GM19238 (cell line): Measurements from ENCODE around the gene FIP1L1.

Experiments used
- DNase-seq: peaks from one replicate; pipeline ENCODE4 v3.0.0; 2011; ENCODE audit warnings: low spot score; ENCODE audit not compliant: insufficient read length

Gene FIP1L1

GRCh38 chr4:53499791-53500190 lies 122.3 kb downstream of the FIP1L1 start:
- no peak for DNase-seq

DNA sequence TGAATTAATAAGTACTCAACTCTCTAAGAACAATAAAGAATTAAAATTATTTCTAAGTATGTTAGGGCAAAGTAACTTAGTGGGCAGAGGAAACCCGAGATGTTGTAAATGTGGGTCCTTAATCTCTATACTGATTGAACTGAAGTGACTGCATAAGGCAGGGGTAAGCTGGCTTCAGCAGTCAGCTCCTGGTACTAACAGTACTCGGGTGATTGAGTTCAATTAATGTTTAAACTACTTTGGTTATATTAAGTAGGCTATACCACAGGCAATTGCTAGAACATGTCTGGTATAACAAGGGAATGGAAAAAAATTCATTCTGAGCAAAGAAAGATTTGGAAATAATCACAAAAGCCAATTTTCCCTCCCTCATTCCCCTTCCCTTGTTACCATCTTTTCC lies 123.1 kb downstream of the FIP1L1 start:
- DNase-seq, result no peak

- DNase-seq, result no peak
Observed at GRCh38 chr4:53501561-53501960, 124.1 kb downstream of the FIP1L1 start.

DNA sequence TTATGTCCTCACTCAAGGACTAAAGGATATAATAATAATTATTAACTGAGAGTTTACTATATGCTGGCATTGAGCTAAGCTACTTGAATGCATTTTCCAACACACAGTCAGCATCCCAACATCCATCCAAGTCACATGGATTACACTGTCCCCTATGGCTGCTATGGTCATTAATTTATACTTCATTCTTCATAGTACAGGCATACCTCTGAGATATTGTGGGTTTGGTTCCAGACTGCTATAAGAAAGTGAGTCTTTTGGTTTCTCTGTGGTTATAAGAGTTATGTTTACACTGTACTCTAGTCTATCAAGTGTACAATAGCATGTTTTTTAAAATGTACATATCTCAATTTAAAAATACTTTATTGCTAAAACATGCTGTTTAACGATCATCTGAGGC lies 124.7 kb downstream of the FIP1L1 start:
- DNase-seq, result no peak

- DNase-seq, result no peak
Observed at GRCh38 chr4:53505947-53506346, 128.5 kb downstream of the FIP1L1 start.

DNA sequence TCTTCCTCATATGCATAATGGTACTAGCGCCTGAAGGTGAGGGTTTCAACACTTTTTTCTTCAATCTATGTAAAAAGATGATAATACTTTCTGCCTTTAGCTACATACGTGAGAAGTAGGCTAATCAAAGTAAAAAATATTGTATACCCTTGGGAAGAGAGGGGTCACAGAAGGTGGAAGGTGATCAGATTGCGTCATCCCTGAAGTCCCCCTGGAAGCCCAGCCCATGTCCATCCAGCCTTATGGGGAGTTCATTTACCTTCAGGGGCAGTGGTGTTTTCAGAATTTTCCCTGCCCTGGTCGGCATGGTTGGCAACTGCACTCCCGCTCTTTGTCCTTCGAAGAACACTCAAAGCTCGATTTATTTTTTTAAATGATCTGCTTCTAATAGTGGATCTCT lies 129.6 kb downstream of the FIP1L1 start:
- DNase-seq, result no peak

- DNase-seq, result no peak
Observed at GRCh38 chr4:53507671-53508286, 130.3 kb downstream of the FIP1L1 start.

DNA sequence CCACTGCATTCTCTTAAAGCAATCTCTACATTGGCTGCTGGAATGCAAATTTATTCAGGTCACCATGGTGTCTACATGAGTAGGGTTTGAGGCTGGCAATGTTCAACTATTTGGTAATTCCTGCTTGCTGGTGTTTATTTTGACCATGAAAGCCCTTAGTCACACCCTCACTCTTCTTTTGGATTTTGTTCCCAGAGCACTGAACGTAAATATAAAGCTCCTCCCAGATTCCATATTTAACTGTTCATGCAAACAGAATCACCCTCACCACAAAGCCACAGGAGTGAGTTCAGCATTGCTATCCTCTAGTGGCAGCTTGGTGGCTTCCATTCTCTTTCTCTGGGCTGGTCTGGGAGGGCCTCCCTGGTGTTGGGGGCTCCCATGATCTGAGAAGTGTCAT lies 131.0 kb downstream of the FIP1L1 start:
- no peak for DNase-seq

- no peak for DNase-seq
Observed at GRCh38 chr4:53510321-53510720, 132.9 kb downstream of the FIP1L1 start.
